ENCODE data around the gene KLHDC7A. TPM values are rescaled to one million over a fixed set of nuclear protein-coding genes. Genes with fewer than 3 reads are reported as not detected.

The KLHDC7A gene
- total and polyA plus RNA-seq, 4 donors: 1.0 to 4.9 (median 1.6) TPM

DNA sequence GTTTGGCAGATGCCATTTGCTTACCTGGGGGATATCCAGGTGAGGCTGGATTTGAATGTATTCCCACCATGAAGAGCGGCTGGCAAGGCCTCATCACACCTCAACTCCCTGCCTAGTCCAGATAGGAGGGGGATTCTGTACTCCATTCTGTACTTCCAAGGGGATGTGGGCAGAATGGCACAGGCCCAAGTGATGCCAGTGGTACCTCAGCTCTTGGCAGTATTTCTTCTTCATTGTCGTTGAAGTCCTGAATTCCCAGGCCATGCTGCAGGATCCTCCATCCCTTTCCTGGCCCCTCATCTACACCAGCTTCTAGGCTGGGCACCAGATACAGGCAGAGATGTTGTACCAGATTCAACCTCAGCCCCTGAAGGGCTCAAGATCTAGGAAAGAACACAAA, 47.9 kb downstream of the KLHDC7A start:
- no peaks in the 10 kb centered on the region for H3K9me3 ChIP-seq (ENCODE audit: control insufficient read depth in 4 of 4, insufficient read depth in 3 of 4, low read length in 3 of 4)
- TF ChIP-seq, protein P1, sequence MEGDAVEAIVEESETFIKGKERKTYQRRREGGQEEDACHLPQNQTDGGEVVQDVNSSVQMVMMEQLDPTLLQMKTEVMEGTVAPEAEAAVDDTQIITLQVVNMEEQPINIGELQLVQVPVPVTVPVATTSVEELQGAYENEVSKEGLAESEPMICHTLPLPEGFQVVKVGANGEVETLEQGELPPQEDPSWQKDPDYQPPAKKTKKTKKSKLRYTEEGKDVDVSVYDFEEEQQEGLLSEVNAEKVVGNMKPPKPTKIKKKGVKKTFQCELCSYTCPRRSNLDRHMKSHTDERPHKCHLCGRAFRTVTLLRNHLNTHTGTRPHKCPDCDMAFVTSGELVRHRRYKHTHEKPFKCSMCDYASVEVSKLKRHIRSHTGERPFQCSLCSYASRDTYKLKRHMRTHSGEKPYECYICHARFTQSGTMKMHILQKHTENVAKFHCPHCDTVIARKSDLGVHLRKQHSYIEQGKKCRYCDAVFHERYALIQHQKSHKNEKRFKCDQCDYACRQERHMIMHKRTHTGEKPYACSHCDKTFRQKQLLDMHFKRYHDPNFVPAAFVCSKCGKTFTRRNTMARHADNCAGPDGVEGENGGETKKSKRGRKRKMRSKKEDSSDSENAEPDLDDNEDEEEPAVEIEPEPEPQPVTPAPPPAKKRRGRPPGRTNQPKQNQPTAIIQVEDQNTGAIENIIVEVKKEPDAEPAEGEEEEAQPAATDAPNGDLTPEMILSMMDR (IDR thresholded peaks at IDR 0.05; ENCODE audit: control extremely low read depth, extremely low read depth): no peak
- ATAC-seq (ENCODE audit: insufficient read depth, low FRiP score) (no peak), DNase-seq (no peak)
- no peaks in the 10 kb centered on the region for H3K4me1 ChIP-seq (ENCODE audit: control insufficient read depth in 5 of 5, insufficient read depth in 5 of 5, low read length in 5 of 5)
- no peak overlapping the region for H3K27ac ChIP-seq (ENCODE audit: low read depth in 1 of 2, low read length in 1 of 2)
- peaks cover 0 to 28% (median 3%) of the 10 kb centered on the region in 3 donors for H3K27me3 ChIP-seq (ENCODE audit: control insufficient read depth in 3 of 3, insufficient read depth in 3 of 3, low read length in 2 of 3)
- 81 to 92% methylated on average over 2 of the region's 2 CpGs for WGBS, 2 donors
- no peaks in the 10 kb centered on the region for H3K36me3 ChIP-seq (ENCODE audit: control insufficient read depth in 4 of 4, insufficient read depth in 4 of 4, low read length in 4 of 4)
- H3K9ac ChIP-seq (ENCODE audit: insufficient read depth in 1 of 2, low read length in 2 of 2): no peak overlapping the region
- H3K4me3 ChIP-seq: no peak overlapping the region

DNA sequence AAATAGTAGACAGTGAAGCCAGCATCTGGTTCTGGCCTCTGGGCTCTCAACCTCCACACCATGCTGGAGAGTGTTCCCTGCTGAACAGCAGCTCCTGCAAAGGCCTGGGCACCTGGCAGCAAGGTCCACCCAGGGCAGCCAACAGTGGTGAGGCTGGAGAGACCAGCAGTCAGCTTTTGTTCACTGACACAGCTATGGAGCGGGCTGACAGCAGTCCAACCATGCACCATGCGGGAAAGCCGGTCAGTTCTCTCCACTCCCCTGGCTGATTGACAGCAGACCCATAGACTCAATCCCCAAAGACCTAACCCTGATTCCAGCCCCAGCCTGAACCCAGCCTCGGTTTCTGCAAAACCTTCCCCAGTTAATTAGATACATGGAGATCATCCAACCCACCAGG, 49.0 kb downstream of the KLHDC7A start:
- Histone ChIP-seq H3K9ac (ENCODE audit: insufficient read depth in 1 of 2, low read length in 2 of 2) (no peak overlapping the region), H3K27me3 (ENCODE audit: control insufficient read depth in 3 of 3, insufficient read depth in 3 of 3, low read length in 2 of 3) (peaks cover 0 to 28% (median 3%) of the 10 kb centered on the region in 3 donors), H3K36me3 (ENCODE audit: control insufficient read depth in 4 of 4, insufficient read depth in 4 of 4, low read length in 4 of 4) (no peaks in the 10 kb centered on the region), H3K27ac (ENCODE audit: low read depth in 1 of 2, low read length in 1 of 2) (no peak overlapping the region), H3K4me3 (no peak overlapping the region), H3K9me3 (ENCODE audit: control insufficient read depth in 4 of 4, insufficient read depth in 3 of 4, low read length in 3 of 4) (no peaks in the 10 kb centered on the region), H3K4me1 (ENCODE audit: control insufficient read depth in 5 of 5, insufficient read depth in 5 of 5, low read length in 5 of 5) (no peaks in the 10 kb centered on the region)
- TF ChIP-seq, protein P1 (IDR thresholded peaks at IDR 0.05; ENCODE audit: control extremely low read depth, extremely low read depth): no peak
- ATAC-seq (ENCODE audit: insufficient read depth, low FRiP score) (no peak), DNase-seq (no peak)
- WGBS, 2 donors: 78 to 84% methylated on average over 4 of the region's 4 CpGs

DNA sequence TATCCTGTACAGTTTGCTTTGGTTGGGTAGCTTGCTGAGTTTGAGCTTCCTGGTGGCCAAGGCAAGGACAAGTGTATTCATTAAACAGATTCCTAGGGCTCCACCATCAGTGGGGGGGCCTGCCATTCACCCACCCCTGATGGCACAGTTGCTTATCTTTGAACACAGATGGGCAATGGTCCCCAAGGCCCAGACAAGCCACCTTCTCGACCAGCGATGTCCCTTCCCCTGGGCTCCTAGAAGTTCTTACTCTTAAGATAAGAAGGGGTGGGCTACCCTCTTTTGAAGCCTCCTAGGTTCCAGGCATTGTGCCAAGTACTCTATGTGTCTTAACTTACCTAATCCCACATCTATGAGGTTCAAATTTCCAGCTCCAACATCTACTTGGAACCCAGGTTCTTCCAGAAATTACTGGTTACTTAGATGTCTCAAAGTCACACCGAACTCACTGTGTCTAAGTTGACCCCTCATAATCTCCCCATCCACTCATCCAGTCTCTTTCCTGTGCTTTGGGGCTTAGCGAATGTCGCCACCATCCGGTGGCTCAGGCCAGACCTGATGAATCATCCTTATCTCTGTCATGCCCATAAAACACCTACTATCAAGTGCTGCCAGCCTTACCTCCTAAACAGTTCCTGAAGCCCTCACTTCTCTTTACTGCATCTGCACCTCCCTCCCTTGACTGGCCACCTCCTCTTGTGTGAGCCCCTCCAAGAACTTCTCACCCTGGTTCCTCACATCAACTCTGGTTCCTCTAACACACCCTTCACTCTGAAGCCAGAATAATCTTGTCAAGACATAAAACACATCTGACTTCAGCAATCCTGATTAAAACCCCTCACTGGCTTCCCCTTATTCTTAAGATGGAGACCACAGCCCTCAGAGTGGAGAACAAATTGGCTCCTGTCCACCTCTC, 50.1 kb downstream of the KLHDC7A start:
- Histone ChIP-seq H3K27me3 (ENCODE audit: control insufficient read depth in 3 of 3, insufficient read depth in 3 of 3, low read length in 2 of 3) (peaks cover 0 to 21% (median 3%) of the 10 kb centered on the region in 3 donors), H3K4me1 (ENCODE audit: control insufficient read depth in 5 of 5, insufficient read depth in 5 of 5, low read length in 5 of 5) (peaks cover 0 to 2% (median 0%) of the 10 kb centered on the region in 5 donors), H3K4me3 (no peak overlapping the region), H3K27ac (ENCODE audit: low read depth in 1 of 2, low read length in 1 of 2) (no peak overlapping the region), H3K9ac (ENCODE audit: insufficient read depth in 1 of 2, low read length in 2 of 2) (no peak overlapping the region), H3K36me3 (ENCODE audit: control insufficient read depth in 4 of 4, insufficient read depth in 4 of 4, low read length in 4 of 4) (no peaks in the 10 kb centered on the region), H3K9me3 (ENCODE audit: control insufficient read depth in 4 of 4, insufficient read depth in 3 of 4, low read length in 3 of 4) (peaks cover 0 to 2% (median 0%) of the 10 kb centered on the region in 4 donors)
- WGBS, 2 donors: 43 to 58% methylated on average over 6 of the region's 6 CpGs
- ATAC-seq (ENCODE audit: insufficient read depth, low FRiP score) (no peak), DNase-seq (no peak)
- TF ChIP-seq, protein P1 (IDR thresholded peaks at IDR 0.05; ENCODE audit: control extremely low read depth, extremely low read depth): no peak

Data from lung (tissue), 12 donors.